NCI-H82 (cell line): ENCODE data around the gene MCEMP1.

Source experiments
- DNase-seq: peaks from one replicate; lab custom pipeline; 2025; lab: John Stamatoyannopoulos, UW

The MCEMP1 gene

GRCh38 chr19:7729211-7729610 is 52.3 kb downstream of the MCEMP1 start:
- DNase-seq: peak; percentile 17
